ENCODE measurements around the gene CNTNAP1. TPM values are rescaled to one million over a fixed set of nuclear protein-coding genes. Genes with fewer than 3 reads are reported as not detected.

Gene CNTNAP1
- total RNA-seq, 1 experiment from 2014 or later: 6.4 TPM

DNA sequence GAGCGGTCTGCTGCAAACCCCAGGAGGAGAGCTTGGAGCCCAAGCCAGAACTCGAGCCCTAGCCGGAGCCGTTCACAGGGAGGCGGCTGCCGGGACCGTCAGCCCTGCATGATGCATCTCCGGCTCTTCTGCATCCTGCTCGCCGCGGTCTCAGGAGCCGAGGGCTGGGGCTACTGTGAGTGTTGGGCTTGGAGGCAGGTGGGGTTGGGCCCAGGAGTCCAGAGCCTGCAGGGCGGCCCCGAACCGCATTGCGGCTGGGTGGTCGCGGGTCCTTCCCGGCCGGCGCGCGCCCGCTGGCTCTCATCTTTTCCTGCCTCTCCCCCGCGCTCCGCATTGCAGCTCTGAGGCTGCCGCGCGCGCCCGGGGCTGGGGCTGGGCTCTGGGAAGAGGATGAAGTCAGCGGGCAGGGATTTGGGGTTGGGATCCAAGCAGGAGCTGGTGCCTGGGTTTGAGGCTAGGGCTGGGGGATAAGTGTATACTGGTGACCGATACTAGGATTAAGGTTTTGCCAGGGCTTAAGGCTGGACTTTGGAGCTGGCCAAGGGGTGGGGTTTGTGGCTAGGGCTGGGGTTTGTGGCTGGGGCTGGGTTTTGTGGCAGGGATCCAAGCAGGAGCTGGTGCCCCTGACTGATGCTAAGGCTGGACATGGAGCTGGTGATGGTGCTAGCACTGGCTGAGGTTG, 532 bp downstream of the CNTNAP1 start:
- TF ChIP-seq JUND (IDR thresholded peaks at IDR 0.05): no peak
- TF ChIP-seq, protein P1, sequence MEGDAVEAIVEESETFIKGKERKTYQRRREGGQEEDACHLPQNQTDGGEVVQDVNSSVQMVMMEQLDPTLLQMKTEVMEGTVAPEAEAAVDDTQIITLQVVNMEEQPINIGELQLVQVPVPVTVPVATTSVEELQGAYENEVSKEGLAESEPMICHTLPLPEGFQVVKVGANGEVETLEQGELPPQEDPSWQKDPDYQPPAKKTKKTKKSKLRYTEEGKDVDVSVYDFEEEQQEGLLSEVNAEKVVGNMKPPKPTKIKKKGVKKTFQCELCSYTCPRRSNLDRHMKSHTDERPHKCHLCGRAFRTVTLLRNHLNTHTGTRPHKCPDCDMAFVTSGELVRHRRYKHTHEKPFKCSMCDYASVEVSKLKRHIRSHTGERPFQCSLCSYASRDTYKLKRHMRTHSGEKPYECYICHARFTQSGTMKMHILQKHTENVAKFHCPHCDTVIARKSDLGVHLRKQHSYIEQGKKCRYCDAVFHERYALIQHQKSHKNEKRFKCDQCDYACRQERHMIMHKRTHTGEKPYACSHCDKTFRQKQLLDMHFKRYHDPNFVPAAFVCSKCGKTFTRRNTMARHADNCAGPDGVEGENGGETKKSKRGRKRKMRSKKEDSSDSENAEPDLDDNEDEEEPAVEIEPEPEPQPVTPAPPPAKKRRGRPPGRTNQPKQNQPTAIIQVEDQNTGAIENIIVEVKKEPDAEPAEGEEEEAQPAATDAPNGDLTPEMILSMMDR (IDR thresholded peaks at IDR 0.05 in 2 of 3, conservative IDR thresholded peaks at IDR 0.05 in 1 of 3; ENCODE audit: borderline replicate concordance in 1 of 3, insufficient read depth in 1 of 3, low read depth in 2 of 3, low read length in 2 of 3): no peak
- TF ChIP-seq FOSL1 (IDR thresholded peaks at IDR 0.05; ENCODE audit: low read depth): no peak
- no peak for TF ChIP-seq SRF (IDR thresholded peaks at IDR 0.05; ENCODE audit: low read depth)
- TF ChIP-seq EZH2phosphoT487 (IDR thresholded peaks at IDR 0.05; ENCODE audit: borderline replicate concordance): no peak
- TF ChIP-seq ZNF274 (IDR thresholded peaks at IDR 0.05; ENCODE audit: low read depth, low read length): no peak
- TF ChIP-seq TCF7L2 (IDR thresholded peaks at IDR 0.05; ENCODE audit: borderline replicate concordance, extremely low read depth, insufficient read depth, insufficient read length): peak; percentile 18
- no peak for TF ChIP-seq POLR2AphosphoS5 (IDR thresholded peaks at IDR 0.05; ENCODE audit: low read depth, low read length)
- TF ChIP-seq SIN3A (IDR thresholded peaks at IDR 0.05; ENCODE audit: low read depth): no peak
- BruUV-seq (replicated peaks): no TSS peak
- CTCF ChIA-PET: interaction anchor here (1.3 to 1.9 kb wide), 2 partner anchors 9 to 105 kb away, joined by 3 to 12 read pairs; partner anchors contain the start of gene PSMC3IP
- Histone ChIP-seq H3K4me1 (ENCODE audit: control insufficient read depth in 1 of 2, insufficient read depth in 2 of 2, low read length in 2 of 2) (peaks cover 32 to 50% of the 10 kb centered on the region in 2 experiments), H3K9ac (ENCODE audit: low read length) (peak overlapping the region; percentile 60), H3K4me2 (ENCODE audit: low read length) (peak overlapping the region; percentile 99), H3K27ac (ENCODE audit: low read depth, low read length) (peak overlapping the region; percentile 24; the same call in 1 of the 2 replicates), H3K79me2 (ENCODE audit: insufficient read depth, low read length) (no peaks in the 10 kb centered on the region), H3K27me3 (ENCODE audit: insufficient read depth, low read length) (no peaks in the 10 kb centered on the region), H3K36me3 (ENCODE audit: control insufficient read depth in 1 of 2, insufficient read depth in 2 of 2, low read length in 2 of 2) (no peaks in the 10 kb centered on the region), H3K9me2 (ENCODE audit: insufficient read depth) (no peaks in the 10 kb centered on the region), H3K9me3 (ENCODE audit: control insufficient read depth in 1 of 2, insufficient read depth in 1 of 2, low read depth in 1 of 2, low read length in 2 of 2) (no peaks in the 10 kb centered on the region), H4K20me1 (ENCODE audit: insufficient read depth) (no peaks in the 10 kb centered on the region), H3K4me3 (replicated peaks in 1 of 2; ENCODE audit: low read depth in 1 of 2, low read length in 2 of 2) (peak overlapping the region; percentile 54 to 70), H2AFZ (ENCODE audit: low read depth, low read length, poor library complexity, severe bottlenecking) (peak overlapping the region; percentile 89)
- POLR2A ChIA-PET: interaction anchor here (1.0 kb wide), 1 partner anchor 105 kb away, joined by 5 read pairs; the partner anchor contains the start of gene PSMC3IP
- DNase-seq (ENCODE audit: low read depth, low spot score) (no peak), ATAC-seq (no peak)
- RAD21 ChIA-PET (ENCODE audit: low non-redundant PET in 1 of 2, low total read pairs in 2 of 2, uncharacterized antibody in 2 of 2, unreplicated experiment in 2 of 2): interaction anchor here in 1 of 2 experiments (1.1 kb wide), 1 partner anchor 104 kb away, joined by 3 read pairs; no protein-coding TSS in a partner anchor
- intact Hi-C loops (cut with micrococcal nuclease): no loop called here
